GM12892 (cell line): ENCODE data around the gene GPALPP1.

ENCODE experiments used
- DNase-seq: peaks from one replicate; pipeline ENCODE4 v3.0.0; 2011; ENCODE audit not compliant: insufficient read length
- FAIRE-seq: peaks from 2 replicates; lab custom pipeline; 2011; peaks lifted over from hg19 to GRCh38; lab: Jason Lieb, UNC
- POLR2A ChIP-seq: IDR thresholded peaks from 2 replicates; pipeline ENCODE4 v1.6.1; 2011; ENCODE audit warnings: low read depth, low read length, control low read depth
- POLR2AphosphoS5 ChIP-seq: IDR thresholded peaks from 2 replicates; pipeline ENCODE4 v1.6.1; 2011; ENCODE audit warnings: low read depth, low read length, control low read depth
- TAF1 ChIP-seq: IDR thresholded peaks from 2 replicates; pipeline ENCODE4 v1.6.1; 2011; ENCODE audit warnings: low read depth, mild to moderate bottlenecking, control low read depth, low read length, borderline replicate concordance

The GPALPP1 gene

GRCh38 chr13:45074721-45075120, 85.4 kb downstream of the GPALPP1 start:
- FAIRE-seq (no peak), DNase-seq (no peak)
- TF ChIP-seq TAF1 (no peak), POLR2A (no peak), POLR2AphosphoS5 (no peak)

GRCh38 chr13:45078003-45078402, 88.7 kb downstream of the GPALPP1 start:
- FAIRE-seq (no peak), DNase-seq (no peak)
- TF ChIP-seq TAF1 (no peak), POLR2A (no peak), POLR2AphosphoS5 (no peak)
